ENCODE data around the gene NAGK.

Gene NAGK

GRCh38 chr2:71108091-71108490 is 39.6 kb downstream of the NAGK start:
- DNase-seq (ENCODE audit: low read depth), result no peak

GRCh38 chr2:71113843-71114242 is 45.4 kb downstream of the NAGK start:
- DNase-seq (ENCODE audit: low read depth), result no peak

GRCh38 chr2:71117063-71117462 is 48.6 kb downstream of the NAGK start:
- DNase-seq (ENCODE audit: low read depth), result no peak

- DNase-seq (ENCODE audit: low read depth), result no peak
Observed at GRCh38 chr2:71120195-71120594, 51.7 kb downstream of the NAGK start.

- no peak for DNase-seq (ENCODE audit: low read depth)
Observed at GRCh38 chr2:71121479-71121878, 53.0 kb downstream of the NAGK start.

GRCh38 chr2:71122387-71123298 is 54.2 kb downstream of the NAGK start:
- DNase-seq (ENCODE audit: low read depth), result no peak

- DNase-seq (ENCODE audit: low read depth), result no peak
Observed at GRCh38 chr2:71125506-71126294, 57.3 kb downstream of the NAGK start.

GRCh38 chr2:71126957-71127356 is 58.5 kb downstream of the NAGK start:
- no peak for DNase-seq (ENCODE audit: low read depth)
